H1 (cell line): ENCODE measurements around the gene TNRC6B. TPM values are rescaled to one million over a fixed set of nuclear protein-coding genes. Genes with fewer than 3 reads are reported as not detected.

Experiments
- BCL11A ChIP-seq, 2 experiments: IDR thresholded peaks; one replicate each; pipeline ENCODE4 v1.6.1; 2011; ENCODE audit warnings: low read depth in 2 of 2, low read length in 2 of 2, mild to moderate bottlenecking in 2 of 2
- FOSL1 ChIP-seq: IDR thresholded peaks from 2 replicates; pipeline ENCODE4 v1.6.1; 2011; ENCODE audit warnings: mild to moderate bottlenecking, low read depth, low read length, moderate library complexity; ENCODE audit not compliant: insufficient read depth
- RAD21 ChIP-seq, 2 experiments: IDR thresholded peaks in 1 of 2; conservative IDR thresholded peaks in 1 of 2; 2 replicates each; pipeline ENCODE4 v1.6.1; 2011; ENCODE audit warnings: low read depth in 2 of 2, low read length in 2 of 2, improper control_type of control experiment in 1 of 2, inconsistent platforms in 1 of 2, mild to moderate bottlenecking in 1 of 2, moderate library complexity in 1 of 2
- SUZ12 ChIP-seq: fragments of 200-600 bp; sonication (generic); IDR thresholded peaks from 2 replicates; pipeline ENCODE4 v1.6.1; 2012; ENCODE audit warnings: mild to moderate bottlenecking, inconsistent platforms, low read length, moderate library complexity, mixed read lengths
- TAF1 ChIP-seq: IDR thresholded peaks from 2 replicates; pipeline ENCODE4 v1.6.1; 2011; ENCODE audit warnings: mild to moderate bottlenecking, low read depth, low read length
- TAF7 ChIP-seq: optimal IDR thresholded peaks from 2 replicates; pipeline ENCODE3; 2011; ENCODE audit warnings: low read depth, mild to moderate bottlenecking, inconsistent platforms, low read length, moderate library complexity, borderline replicate concordance
- polyA plus RNA-seq, 7 experiments: library from polyadenylated mRNA; depleted of rRNA in 3 of 7; stranded (reverse) in 5 of 7; unstranded in 2 of 7; fragments of >200 nt in 5 of 7; fragments of 200-250 nt in 2 of 7; gene quantifications; 1 replicate in 5 of 7; 2 replicates in 1 of 7; 4 replicates in 1 of 7; pipeline versions ENCODE4 v1.2.1 to v1.2.3, GENCODE V29; 2011 to 2013; ENCODE audit warnings: missing spikeins in 2 of 7, mixed read lengths in 2 of 7
- total RNA-seq: library from RNA; stranded (reverse); fragmentation: NEBNext Ultra II Directional; extraction: Animal tissue kit (Norgen Biotek cat#: 25700); gene quantifications from 2 replicates; pipeline ENCODE4 v1.2.1, GENCODE V29; 2021

The TNRC6B gene
- total and polyA plus RNA-seq, 2 of the 8 experiments (the other 6 are each of a cell fraction or from before 2014, with no cell fraction given): 12.5 to 48.9 TPM

DNA sequence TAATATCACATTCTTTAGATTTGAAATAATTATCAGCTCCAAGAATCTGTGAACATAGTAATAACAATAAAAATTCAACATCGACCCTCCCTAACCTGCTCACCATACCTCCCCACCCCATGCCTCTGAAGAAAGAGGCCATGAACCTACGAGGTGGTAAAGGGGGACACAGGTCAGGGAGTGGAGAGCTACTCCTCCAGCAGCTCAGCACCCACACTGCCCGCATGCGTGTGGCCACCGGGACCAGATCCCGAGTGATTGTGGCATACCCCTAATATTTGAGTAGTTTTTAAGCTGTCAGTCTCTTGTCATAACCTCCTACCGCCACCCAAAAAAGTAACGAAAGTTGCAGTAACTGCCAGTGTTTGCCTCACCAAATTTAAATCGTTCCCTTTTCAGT is 151.7 kb downstream of the TNRC6B start (continued):
- TF ChIP-seq TAF7 (no peak), FOSL1 (no peak), RAD21 (IDR thresholded peaks at IDR 0.05 in 1 of 2, conservative IDR thresholded peaks at IDR 0.05 in 1 of 2; ENCODE audit: low read depth in 2 of 2, low read length in 2 of 2) (no peak), TAF1 (no peak), SUZ12 (no peak), BCL11A (IDR thresholded peaks at IDR 0.05; ENCODE audit: low read depth in 2 of 2, low read length in 2 of 2) (no peak)
